Stimulated activated CD8-positive, alpha-beta memory T cell treated with anti-CD3 and anti-CD28 coated beads, Interleukin-15, amount 100 ng/mL, for 4 hours (primary cell): ENCODE measurements around the gene QSOX1.
A peak's percentile ranks its signal among the peaks of the same experiment; 100 is the strongest.

Experiments
- DNase-seq, 2 donors: peaks; one replicate each; pipeline ENCODE4 v3.0.0-alpha.2; 2020; ENCODE audit warnings: low read depth in 2 of 2

Gene QSOX1

DNA sequence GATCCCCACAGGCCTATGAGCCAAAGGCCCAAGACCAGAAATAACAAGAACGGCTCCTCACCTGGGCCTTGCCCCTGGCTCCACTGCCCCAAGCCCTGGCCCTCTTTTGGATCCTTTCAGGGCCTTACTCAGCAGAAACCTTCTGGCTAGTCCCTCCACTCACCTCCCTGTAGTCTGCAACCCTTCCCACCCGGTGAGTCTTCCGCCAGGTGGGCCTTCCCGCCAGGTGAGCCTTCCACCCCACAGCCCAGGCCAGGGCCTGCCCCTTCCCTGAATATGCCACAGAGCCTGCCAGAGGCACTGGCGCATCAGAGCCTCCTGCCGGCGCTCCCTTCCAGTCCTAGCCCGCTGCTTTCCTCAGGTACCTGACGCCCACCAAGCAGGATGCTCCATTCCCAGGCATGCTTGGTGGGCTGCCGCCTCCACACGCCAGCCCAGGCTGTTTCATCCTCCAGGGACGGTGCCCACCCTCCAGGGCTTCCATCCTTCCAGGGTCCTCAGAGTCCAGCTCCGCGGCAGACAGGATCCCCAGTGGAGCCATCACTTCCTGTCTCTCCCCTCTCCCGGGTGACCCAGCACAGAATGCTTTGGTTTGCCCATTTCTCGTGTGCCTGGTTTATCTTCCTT lies 96.3 kb downstream of the QSOX1 start:
- no peak for DNase-seq

DNA sequence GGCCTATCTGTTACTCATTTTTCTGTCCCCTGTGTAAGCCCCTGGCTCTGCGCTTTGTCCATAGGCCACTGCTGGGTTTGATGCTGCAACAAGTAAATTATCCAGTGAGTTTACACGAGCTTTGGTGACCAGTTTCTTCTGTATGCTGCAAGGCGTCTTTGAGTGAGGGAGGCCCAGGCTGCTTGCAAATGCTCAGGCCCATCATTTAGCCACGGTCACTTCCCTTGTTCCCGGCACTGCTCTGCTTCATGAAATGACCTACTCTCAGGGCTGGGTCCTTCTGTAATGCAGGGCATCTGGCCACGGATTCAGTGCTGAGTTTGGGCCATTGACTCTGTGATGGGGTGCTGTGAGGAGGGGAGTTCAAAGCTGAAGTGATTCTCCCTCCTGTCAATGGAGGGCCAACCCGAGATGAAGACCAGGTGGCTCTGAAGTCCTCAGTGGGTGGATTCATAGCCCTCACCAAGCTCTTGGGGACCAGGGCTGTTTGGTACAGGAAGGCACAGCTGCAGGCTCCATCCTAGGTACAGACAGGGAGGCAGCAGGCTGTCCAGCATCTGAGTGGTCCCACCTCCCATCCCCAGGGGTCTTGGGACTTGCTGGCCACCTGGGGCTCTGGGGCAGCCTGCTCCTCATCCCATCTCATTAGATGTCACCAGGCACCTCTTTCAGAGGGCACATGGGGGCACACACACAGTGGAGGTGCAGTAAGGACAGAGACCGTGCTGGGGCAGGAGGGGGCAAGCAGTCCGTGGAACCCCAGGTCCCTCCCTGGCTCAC lies 97.0 kb downstream of the QSOX1 start:
- DNase-seq: no peak

DNA sequence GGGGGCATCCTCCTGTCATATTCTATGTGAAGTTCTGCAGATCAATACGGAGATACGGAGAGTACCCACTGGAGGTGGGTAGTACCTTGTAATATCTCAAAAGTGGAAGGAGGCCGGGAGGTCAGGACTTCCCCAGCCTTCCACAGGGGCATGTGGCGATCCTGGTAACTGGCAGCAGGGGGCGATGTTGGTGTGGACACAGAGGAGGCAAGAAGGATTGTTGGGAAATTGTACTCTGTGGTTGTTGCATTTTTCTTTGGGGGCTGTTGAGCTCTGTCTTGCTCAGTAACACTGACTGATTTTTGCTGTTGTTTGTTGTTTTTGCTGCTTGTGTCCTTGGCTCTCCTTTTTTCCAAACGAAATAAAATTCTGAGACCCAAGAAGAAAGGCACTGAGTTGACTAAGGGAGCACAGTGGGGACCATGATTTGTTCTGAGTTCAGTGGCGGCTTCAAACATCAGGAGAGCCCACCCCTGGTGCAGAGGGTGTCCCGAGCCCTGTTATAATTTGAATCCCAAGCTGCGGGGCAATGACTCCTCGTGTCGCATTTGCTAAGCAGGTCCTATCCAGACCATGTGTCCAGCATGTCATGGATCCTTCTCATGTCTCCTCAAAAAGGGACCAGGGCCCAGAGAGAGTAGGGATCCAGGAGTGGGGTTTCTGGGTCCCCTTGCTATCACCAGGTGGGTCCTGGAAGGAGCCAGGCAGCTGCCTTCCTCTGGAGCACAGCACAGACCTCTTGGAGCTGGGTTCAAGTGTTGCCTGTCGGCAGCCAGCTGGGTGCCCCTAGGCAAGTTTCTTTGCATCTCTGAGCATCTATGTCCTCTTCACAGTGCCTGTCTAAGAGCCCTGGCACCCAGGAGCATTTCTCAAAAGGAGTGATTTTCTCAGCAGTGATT lies 98.2 kb downstream of the QSOX1 start:
- DNase-seq: peak; percentile 15 to 27
